Measurements from ENCODE around the gene GOLGA6L7.
"Not testable (repeated sequence)": the region's sequence is repeated elsewhere in the genome, so short reads cannot be mapped to it uniquely, and the experiment has no call there.

- TF ChIP-seq, protein P1, sequence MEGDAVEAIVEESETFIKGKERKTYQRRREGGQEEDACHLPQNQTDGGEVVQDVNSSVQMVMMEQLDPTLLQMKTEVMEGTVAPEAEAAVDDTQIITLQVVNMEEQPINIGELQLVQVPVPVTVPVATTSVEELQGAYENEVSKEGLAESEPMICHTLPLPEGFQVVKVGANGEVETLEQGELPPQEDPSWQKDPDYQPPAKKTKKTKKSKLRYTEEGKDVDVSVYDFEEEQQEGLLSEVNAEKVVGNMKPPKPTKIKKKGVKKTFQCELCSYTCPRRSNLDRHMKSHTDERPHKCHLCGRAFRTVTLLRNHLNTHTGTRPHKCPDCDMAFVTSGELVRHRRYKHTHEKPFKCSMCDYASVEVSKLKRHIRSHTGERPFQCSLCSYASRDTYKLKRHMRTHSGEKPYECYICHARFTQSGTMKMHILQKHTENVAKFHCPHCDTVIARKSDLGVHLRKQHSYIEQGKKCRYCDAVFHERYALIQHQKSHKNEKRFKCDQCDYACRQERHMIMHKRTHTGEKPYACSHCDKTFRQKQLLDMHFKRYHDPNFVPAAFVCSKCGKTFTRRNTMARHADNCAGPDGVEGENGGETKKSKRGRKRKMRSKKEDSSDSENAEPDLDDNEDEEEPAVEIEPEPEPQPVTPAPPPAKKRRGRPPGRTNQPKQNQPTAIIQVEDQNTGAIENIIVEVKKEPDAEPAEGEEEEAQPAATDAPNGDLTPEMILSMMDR (IDR thresholded peaks at IDR 0.05; ENCODE audit: extremely low read depth in 1 of 2, insufficient read depth in 1 of 2, low read depth in 1 of 2, low read length in 2 of 2) = not testable (repeated sequence)
- not testable (repeated sequence) for TF ChIP-seq POLR2A (IDR thresholded peaks at IDR 0.05; ENCODE audit: low read depth, low read length); JUN (IDR thresholded peaks at IDR 0.05; ENCODE audit: borderline replicate concordance, insufficient read depth, insufficient read length, low read depth); MYC (IDR thresholded peaks at IDR 0.05; ENCODE audit: low read depth, low read length); POLR2AphosphoS5 (IDR thresholded peaks at IDR 0.05; ENCODE audit: insufficient read depth, low read depth, low read length)
- TF ChIP-seq, protein P2, sequence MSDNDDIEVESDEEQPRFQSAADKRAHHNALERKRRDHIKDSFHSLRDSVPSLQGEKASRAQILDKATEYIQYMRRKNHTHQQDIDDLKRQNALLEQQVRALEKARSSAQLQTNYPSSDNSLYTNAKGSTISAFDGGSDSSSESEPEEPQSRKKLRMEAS (IDR thresholded peaks at IDR 0.05; ENCODE audit: insufficient read depth, insufficient read length) = not testable (repeated sequence)
These were observed 13.3 kb upstream of the GOLGA6L7 start for GRCh38 chr15:28861589-28862293.
